GM23338 (cell line): ENCODE data around the gene DNAI2. TPM values are rescaled to one million over a fixed set of nuclear protein-coding genes. Genes with fewer than 3 reads are reported as not detected.

ENCODE experiments used
- ATAC-seq: fragments of 200-7000 bp; cut with Tn5 transposase; 3 replicates; pipeline ENCODE4 v1.9.1; 2020
- DNase-seq: peaks from one replicate; pipeline ENCODE4 v3.0.0-alpha.2; 2015; ENCODE audit warnings: low spot score
- H2AFZ ChIP-seq: fragments of 200-600 bp; sonication (generic); 2 replicates; pipeline ENCODE4 v1.8.0; 2016; ENCODE audit warnings: antibody characterized with exemption, mild to moderate bottlenecking, moderate library complexity
- H3F3A ChIP-seq: fragments of 200-600 bp; sonication (generic); replicated peaks from 2 replicates; pipeline ENCODE4 v1.8.0; 2017; ENCODE audit warnings: antibody characterized with exemption, mixed run types, low read depth
- H3K27ac ChIP-seq: fragments of 200-600 bp; sonication (generic); 2 replicates; pipeline ENCODE4 v1.6.1; 2016; ENCODE audit warnings: low read depth
- H3K27me3 ChIP-seq: fragments of 200-600 bp; sonication (generic); 2 replicates; pipeline ENCODE4 v1.8.0; 2016; ENCODE audit warnings: mild to moderate bottlenecking, mixed run types, moderate library complexity; ENCODE audit not compliant: insufficient read depth
- H3K36me3 ChIP-seq: fragments of 200-600 bp; sonication (generic); 2 replicates; pipeline ENCODE4 v1.8.0; 2016; ENCODE audit warnings: mild to moderate bottlenecking; ENCODE audit not compliant: insufficient read depth
- H3K4me1 ChIP-seq: fragments of 200-600 bp; sonication (generic); 2 replicates; pipeline ENCODE4 v1.8.0; 2016; ENCODE audit warnings: mild to moderate bottlenecking, moderate library complexity; ENCODE audit not compliant: insufficient read depth
- H3K4me2 ChIP-seq: fragments of 200-600 bp; sonication (generic); 2 replicates; pipeline ENCODE4 v1.7.1; 2017; ENCODE audit warnings: mixed run types
- H3K4me3 ChIP-seq: fragments of 200-600 bp; sonication (generic); 2 replicates; pipeline ENCODE4 v1.6.1; 2016; ENCODE audit warnings: mixed run types
- H3K79me2 ChIP-seq: fragments of 200-600 bp; sonication (generic); replicated peaks from 2 replicates; pipeline ENCODE4 v1.8.0; 2017; ENCODE audit warnings: mild to moderate bottlenecking; ENCODE audit not compliant: insufficient read depth
- H3K9me2 ChIP-seq: fragments of 200-600 bp; sonication (generic); 2 replicates; pipeline ENCODE4 v1.8.0; 2017; ENCODE audit not compliant: insufficient read depth
- H4K20me1 ChIP-seq: fragments of 200-600 bp; sonication (generic); replicated peaks from 2 replicates; pipeline ENCODE4 v1.8.0; 2017; ENCODE audit warnings: mild to moderate bottlenecking; ENCODE audit not compliant: insufficient read depth
- H3K27ac Mint-ChIP-seq: 2 replicates; pipeline ENCODE4 v1.8.0; 2020; ENCODE audit warnings: inconsistent platforms, mild to moderate bottlenecking, moderate library complexity, mixed read lengths
- H3K27me3 Mint-ChIP-seq: 3 replicates; pipeline ENCODE4 v1.8.0; 2022; ENCODE audit warnings: low read depth, mild to moderate bottlenecking, moderate library complexity, mixed read lengths, inconsistent platforms; ENCODE audit not compliant: insufficient read depth, poor library complexity
- H3K36me3 Mint-ChIP-seq: 3 replicates; pipeline ENCODE4 v1.8.0; 2021; ENCODE audit warnings: low read depth, mild to moderate bottlenecking, inconsistent platforms, moderate library complexity, mixed read lengths
- H3K4me1 Mint-ChIP-seq: 3 replicates; pipeline ENCODE4 v1.8.0; 2020; ENCODE audit warnings: mild to moderate bottlenecking, inconsistent platforms, mixed read lengths
- H3K4me3 Mint-ChIP-seq: 3 replicates; pipeline ENCODE4 v1.8.0; 2021; ENCODE audit warnings: moderate library complexity, mild to moderate bottlenecking, inconsistent platforms, mixed read lengths
- H3K9me3 Mint-ChIP-seq: 3 replicates; pipeline ENCODE4 v1.8.0; 2020; ENCODE audit warnings: moderate library complexity, mild to moderate bottlenecking, inconsistent platforms, mixed read lengths
- EZH2phosphoT487 ChIP-seq: fragments of 200-600 bp; sonication (generic); IDR thresholded peaks from one replicate; pipeline ENCODE4 v1.8.1; 2018; ENCODE audit warnings: antibody characterized with exemption; ENCODE audit not compliant: unreplicated experiment
- JUNB ChIP-seq: IDR thresholded peaks from one replicate; pipeline ENCODE4 v1.6.1; 2016; ENCODE audit warnings: antibody characterized with exemption; ENCODE audit not compliant: unreplicated experiment
- NANOG ChIP-seq: IDR thresholded peaks from 2 replicates; pipeline ENCODE4 v1.6.1; 2016; ENCODE audit warnings: antibody characterized with exemption, borderline replicate concordance
- POLR2AphosphoS5 ChIP-seq: IDR thresholded peaks from 2 replicates; pipeline ENCODE4 v1.6.1; 2016; ENCODE audit warnings: antibody characterized with exemption, low read depth
- ZNF114 ChIP-seq: fragments of 250-450 bp; sonication (Bioruptor Pico); IDR thresholded peaks from 2 replicates; pipeline ENCODE4 v1.5.0; 2020; ENCODE audit warnings: mild to moderate bottlenecking, moderate library complexity
- polyA plus RNA-seq: library from polyadenylated mRNA; unstranded; fragments of >200 nt; fragmentation: Nextera tagmentation; extraction: Ambion mirVana; gene quantifications from 2 replicates; pipeline ENCODE4 v1.2.1, GENCODE V29; 2016
- total RNA-seq: library from RNA; depleted of rRNA; stranded (reverse); fragments of >200 nt; shearing (Covaris generic); gene quantifications from 2 replicates; pipeline ENCODE4 v1.2.3, GENCODE V29; 2014
- TF ChIP-seq, protein P1 (sequence below): IDR thresholded peaks from 2 replicates; pipeline ENCODE4 v1.6.1; 2016; ENCODE audit warnings: antibody characterized with exemption
- TF ChIP-seq, protein P2 (sequence below): IDR thresholded peaks from one replicate; pipeline ENCODE4 v1.6.1; 2018; ENCODE audit warnings: antibody characterized with exemption; ENCODE audit not compliant: unreplicated experiment
- TF ChIP-seq, protein P3 (sequence below): fragments of 250-450 bp; sonication (Bioruptor Pico); IDR thresholded peaks from 2 replicates; pipeline ENCODE4 v1.5.0; 2020; ENCODE audit warnings: mild to moderate bottlenecking, moderate library complexity

Gene DNAI2
- total and polyA plus RNA-seq, 2 experiments from 2014 or later, result 0.21 TPM; not detected in 1

DNA sequence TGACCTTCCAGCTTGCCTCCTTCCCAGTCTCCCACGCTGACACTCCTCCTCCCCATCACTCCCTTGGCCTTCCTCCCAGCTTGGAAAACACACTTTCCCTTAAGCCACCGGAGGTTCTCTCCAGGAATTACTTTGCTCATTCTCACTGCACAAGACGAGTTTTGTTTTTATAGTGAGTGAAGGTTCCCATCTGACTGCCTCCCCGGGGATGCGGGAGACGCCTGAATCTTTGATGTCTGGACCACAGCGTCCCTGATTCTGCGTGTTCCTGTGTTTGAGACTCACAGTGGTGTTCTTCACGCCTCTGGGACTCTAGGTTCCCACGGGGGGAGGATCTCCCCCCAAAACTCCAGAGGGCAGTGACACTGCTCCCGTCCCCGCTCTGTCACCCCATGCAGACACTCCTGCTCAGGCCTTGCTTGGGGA lies 2.0 kb downstream of the DNAI2 start:
- H3K4me2 ChIP-seq, result no peak overlapping the region
- H3K27ac Mint-ChIP-seq, result no peak overlapping the region
- peaks cover 20% of the 10 kb centered on the region for H3K27me3 ChIP-seq
- H2AFZ ChIP-seq, result no peak overlapping the region
- H3K27ac ChIP-seq, result no peak overlapping the region
- H3K36me3 Mint-ChIP-seq, result no peaks in the 10 kb centered on the region
- H3K9me3 Mint-ChIP-seq, result no peaks in the 10 kb centered on the region; the same call in 2 of the 3 replicates
- DNase-seq (no peak), ATAC-seq (no peak)
- no peak overlapping the region; the same call in 2 of the 3 replicates for H3K4me3 Mint-ChIP-seq
- H4K20me1 ChIP-seq, result no peaks in the 10 kb centered on the region
- H3K79me2 ChIP-seq, result no peaks in the 10 kb centered on the region
- peaks cover 29% of the 10 kb centered on the region for H3K4me1 Mint-ChIP-seq
- peaks cover 27% of the 10 kb centered on the region for H3K27me3 Mint-ChIP-seq
- no peaks in the 10 kb centered on the region for H3K36me3 ChIP-seq
- H3K9me2 ChIP-seq, result no peaks in the 10 kb centered on the region
- H3K4me1 ChIP-seq, result peaks cover 5% of the 10 kb centered on the region; the same call in 1 of the 2 replicates
- no peaks in the 10 kb centered on the region for H3F3A ChIP-seq
- TF ChIP-seq POLR2AphosphoS5, result no peak
- TF ChIP-seq NANOG, result no peak
- TF ChIP-seq, protein P1, sequence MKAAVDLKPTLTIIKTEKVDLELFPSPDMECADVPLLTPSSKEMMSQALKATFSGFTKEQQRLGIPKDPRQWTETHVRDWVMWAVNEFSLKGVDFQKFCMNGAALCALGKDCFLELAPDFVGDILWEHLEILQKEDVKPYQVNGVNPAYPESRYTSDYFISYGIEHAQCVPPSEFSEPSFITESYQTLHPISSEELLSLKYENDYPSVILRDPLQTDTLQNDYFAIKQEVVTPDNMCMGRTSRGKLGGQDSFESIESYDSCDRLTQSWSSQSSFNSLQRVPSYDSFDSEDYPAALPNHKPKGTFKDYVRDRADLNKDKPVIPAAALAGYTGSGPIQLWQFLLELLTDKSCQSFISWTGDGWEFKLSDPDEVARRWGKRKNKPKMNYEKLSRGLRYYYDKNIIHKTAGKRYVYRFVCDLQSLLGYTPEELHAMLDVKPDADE, result no peak
- TF ChIP-seq, protein P2, sequence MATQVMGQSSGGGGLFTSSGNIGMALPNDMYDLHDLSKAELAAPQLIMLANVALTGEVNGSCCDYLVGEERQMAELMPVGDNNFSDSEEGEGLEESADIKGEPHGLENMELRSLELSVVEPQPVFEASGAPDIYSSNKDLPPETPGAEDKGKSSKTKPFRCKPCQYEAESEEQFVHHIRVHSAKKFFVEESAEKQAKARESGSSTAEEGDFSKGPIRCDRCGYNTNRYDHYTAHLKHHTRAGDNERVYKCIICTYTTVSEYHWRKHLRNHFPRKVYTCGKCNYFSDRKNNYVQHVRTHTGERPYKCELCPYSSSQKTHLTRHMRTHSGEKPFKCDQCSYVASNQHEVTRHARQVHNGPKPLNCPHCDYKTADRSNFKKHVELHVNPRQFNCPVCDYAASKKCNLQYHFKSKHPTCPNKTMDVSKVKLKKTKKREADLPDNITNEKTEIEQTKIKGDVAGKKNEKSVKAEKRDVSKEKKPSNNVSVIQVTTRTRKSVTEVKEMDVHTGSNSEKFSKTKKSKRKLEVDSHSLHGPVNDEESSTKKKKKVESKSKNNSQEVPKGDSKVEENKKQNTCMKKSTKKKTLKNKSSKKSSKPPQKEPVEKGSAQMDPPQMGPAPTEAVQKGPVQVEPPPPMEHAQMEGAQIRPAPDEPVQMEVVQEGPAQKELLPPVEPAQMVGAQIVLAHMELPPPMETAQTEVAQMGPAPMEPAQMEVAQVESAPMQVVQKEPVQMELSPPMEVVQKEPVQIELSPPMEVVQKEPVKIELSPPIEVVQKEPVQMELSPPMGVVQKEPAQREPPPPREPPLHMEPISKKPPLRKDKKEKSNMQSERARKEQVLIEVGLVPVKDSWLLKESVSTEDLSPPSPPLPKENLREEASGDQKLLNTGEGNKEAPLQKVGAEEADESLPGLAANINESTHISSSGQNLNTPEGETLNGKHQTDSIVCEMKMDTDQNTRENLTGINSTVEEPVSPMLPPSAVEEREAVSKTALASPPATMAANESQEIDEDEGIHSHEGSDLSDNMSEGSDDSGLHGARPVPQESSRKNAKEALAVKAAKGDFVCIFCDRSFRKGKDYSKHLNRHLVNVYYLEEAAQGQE, result no peak
- TF ChIP-seq JUNB, result no peak
- no peak for TF ChIP-seq EZH2phosphoT487
- TF ChIP-seq ZNF114, result no peak
- H3K4me3 ChIP-seq, result no peak overlapping the region

DNA sequence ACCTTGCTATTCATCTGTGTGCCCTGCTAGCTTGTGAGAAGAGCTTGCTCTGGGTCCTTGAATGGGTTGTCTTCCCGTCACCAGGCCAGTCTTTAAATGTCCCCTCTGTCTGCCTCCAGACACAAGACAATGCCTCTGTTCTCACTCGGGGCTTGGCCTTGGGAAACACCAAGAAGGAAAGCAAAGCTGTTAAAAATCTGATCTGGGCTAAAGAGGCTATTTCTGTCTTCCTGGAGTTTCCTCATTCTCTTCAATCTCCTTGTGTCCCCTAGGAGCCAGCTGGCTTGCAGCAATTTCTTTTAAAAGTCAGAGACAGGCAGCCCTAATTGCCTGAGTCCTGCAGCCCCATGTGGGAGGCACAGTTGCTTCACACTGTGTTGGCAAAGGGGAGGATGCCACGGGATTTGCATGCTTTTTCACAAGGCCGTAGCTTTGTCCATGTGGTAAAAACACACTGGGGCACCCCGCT lies 2.5 kb downstream of the DNAI2 start:
- no peak for DNase-seq
- Histone ChIP-seq H2AFZ (no peak overlapping the region), H3K4me1 (peaks cover 5% of the 10 kb centered on the region; the same call in 1 of the 2 replicates), H3K4me2 (no peak overlapping the region), H3K79me2 (no peaks in the 10 kb centered on the region), H3K36me3 (no peaks in the 10 kb centered on the region), H3K27ac (no peak overlapping the region), H3K27me3 (peaks cover 20% of the 10 kb centered on the region), H4K20me1 (no peaks in the 10 kb centered on the region), H3F3A (no peaks in the 10 kb centered on the region), H3K4me3 (no peak overlapping the region), H3K9me2 (no peaks in the 10 kb centered on the region)
- Mint-ChIP-seq H3K36me3 (no peaks in the 10 kb centered on the region), H3K4me3 (no peak overlapping the region), H3K27ac (no peak overlapping the region), H3K9me3 (no peaks in the 10 kb centered on the region; the same call in 2 of the 3 replicates), H3K4me1 (peaks cover 24% of the 10 kb centered on the region), H3K27me3 (peaks cover 26% of the 10 kb centered on the region)
- ATAC-seq, result no peak
- TF ChIP-seq POLR2AphosphoS5, result no peak
- TF ChIP-seq, protein P3, sequence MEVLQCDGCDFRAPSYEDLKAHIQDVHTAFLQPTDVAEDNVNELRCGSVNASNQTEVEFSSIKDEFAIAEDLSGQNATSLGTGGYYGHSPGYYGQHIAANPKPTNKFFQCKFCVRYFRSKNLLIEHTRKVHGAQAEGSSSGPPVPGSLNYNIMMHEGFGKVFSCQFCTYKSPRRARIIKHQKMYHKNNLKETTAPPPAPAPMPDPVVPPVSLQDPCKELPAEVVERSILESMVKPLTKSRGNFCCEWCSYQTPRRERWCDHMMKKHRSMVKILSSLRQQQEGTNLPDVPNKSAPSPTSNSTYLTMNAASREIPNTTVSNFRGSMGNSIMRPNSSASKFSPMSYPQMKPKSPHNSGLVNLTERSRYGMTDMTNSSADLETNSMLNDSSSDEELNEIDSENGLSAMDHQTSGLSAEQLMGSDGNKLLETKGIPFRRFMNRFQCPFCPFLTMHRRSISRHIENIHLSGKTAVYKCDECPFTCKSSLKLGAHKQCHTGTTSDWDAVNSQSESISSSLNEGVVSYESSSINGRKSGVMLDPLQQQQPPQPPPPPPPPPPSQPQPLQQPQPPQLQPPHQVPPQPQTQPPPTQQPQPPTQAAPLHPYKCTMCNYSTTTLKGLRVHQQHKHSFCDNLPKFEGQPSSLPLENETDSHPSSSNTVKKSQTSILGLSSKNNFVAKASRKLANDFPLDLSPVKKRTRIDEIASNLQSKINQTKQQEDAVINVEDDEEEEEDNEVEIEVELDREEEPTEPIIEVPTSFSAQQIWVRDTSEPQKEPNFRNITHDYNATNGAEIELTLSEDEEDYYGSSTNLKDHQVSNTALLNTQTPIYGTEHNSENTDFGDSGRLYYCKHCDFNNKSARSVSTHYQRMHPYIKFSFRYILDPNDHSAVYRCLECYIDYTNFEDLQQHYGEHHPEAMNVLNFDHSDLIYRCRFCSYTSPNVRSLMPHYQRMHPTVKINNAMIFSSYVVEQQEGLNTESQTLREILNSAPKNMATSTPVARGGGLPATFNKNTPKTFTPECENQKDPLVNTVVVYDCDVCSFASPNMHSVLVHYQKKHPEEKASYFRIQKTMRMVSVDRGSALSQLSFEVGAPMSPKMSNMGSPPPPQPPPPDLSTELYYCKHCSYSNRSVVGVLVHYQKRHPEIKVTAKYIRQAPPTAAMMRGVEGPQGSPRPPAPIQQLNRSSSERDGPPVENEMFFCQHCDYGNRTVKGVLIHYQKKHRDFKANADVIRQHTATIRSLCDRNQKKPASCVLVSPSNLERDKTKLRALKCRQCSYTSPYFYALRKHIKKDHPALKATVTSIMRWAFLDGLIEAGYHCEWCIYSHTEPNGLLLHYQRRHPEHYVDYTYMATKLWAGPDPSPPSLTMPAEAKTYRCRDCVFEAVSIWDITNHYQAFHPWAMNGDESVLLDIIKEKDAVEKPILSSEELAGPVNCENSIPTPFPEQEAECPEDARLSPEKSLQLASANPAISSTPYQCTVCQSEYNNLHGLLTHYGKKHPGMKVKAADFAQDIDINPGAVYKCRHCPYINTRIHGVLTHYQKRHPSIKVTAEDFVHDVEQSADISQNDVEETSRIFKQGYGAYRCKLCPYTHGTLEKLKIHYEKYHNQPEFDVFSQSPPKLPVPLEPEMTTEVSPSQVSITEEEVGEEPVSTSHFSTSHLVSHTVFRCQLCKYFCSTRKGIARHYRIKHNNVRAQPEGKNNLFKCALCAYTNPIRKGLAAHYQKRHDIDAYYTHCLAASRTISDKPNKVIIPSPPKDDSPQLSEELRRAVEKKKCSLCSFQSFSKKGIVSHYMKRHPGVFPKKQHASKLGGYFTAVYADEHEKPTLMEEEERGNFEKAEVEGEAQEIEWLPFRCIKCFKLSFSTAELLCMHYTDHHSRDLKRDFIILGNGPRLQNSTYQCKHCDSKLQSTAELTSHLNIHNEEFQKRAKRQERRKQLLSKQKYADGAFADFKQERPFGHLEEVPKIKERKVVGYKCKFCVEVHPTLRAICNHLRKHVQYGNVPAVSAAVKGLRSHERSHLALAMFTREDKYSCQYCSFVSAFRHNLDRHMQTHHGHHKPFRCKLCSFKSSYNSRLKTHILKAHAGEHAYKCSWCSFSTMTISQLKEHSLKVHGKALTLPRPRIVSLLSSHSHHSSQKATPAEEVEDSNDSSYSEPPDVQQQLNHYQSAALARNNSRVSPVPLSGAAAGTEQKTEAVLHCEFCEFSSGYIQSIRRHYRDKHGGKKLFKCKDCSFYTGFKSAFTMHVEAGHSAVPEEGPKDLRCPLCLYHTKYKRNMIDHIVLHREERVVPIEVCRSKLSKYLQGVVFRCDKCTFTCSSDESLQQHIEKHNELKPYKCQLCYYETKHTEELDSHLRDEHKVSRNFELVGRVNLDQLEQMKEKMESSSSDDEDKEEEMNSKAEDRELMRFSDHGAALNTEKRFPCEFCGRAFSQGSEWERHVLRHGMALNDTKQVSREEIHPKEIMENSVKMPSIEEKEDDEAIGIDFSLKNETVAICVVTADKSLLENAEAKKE (CRISPR knock-in tag), result no peak
